DOHH2 (cell line): ENCODE measurements around the gene AFF2.

Experiments
- H3F3A ChIP-seq: fragments of 200-600 bp; sonication (generic), shearing (Covaris generic); 2 replicates; pipeline ENCODE4 v1.6.0; 2016; ENCODE audit warnings: antibody characterized with exemption, mild to moderate bottlenecking; ENCODE audit not compliant: control insufficient read depth, insufficient read depth
- H3K27ac ChIP-seq: fragments of 200-600 bp; sonication (generic); 2 replicates; pipeline ENCODE4 v1.5.1; 2014; ENCODE audit warnings: low read depth, mild to moderate bottlenecking, low read length, moderate library complexity
- H3K27me3 ChIP-seq: fragments of 200-600 bp; sonication (generic); 2 replicates; pipeline ENCODE4 v1.6.1; 2014; ENCODE audit warnings: mild to moderate bottlenecking, low read length, mixed read lengths; ENCODE audit not compliant: control insufficient read depth
- H3K36me3 ChIP-seq: fragments of 200-600 bp; sonication (generic); 2 replicates; pipeline ENCODE4 v1.6.1; 2014; ENCODE audit warnings: mild to moderate bottlenecking, low read length, moderate library complexity, mixed read lengths; ENCODE audit not compliant: control insufficient read depth
- H3K4me1 ChIP-seq: fragments of 200-600 bp; sonication (generic); 2 replicates; pipeline ENCODE4 v1.6.1; 2014; ENCODE audit warnings: mild to moderate bottlenecking, low read length, mixed read lengths; ENCODE audit not compliant: control insufficient read depth
- H3K4me2 ChIP-seq: fragments of 200-600 bp; sonication (generic); 2 replicates; pipeline ENCODE4 v1.6.0; 2014; ENCODE audit warnings: mild to moderate bottlenecking, low read length, moderate library complexity
- H3K4me3 ChIP-seq: fragments of 200-600 bp; sonication (generic); 2 replicates; pipeline ENCODE4 v1.5.1; 2014; ENCODE audit warnings: mild to moderate bottlenecking, low read length, mixed read lengths
- H3K79me2 ChIP-seq: fragments of 200-600 bp; sonication (generic); 2 replicates; pipeline ENCODE4 v1.6.1; 2014; ENCODE audit warnings: mild to moderate bottlenecking, low read length, mixed read lengths; ENCODE audit not compliant: control insufficient read depth
- H3K9me2 ChIP-seq: fragments of 200-600 bp; sonication (generic); replicated peaks from 2 replicates; pipeline ENCODE4 v1.6.1; 2014; ENCODE audit warnings: mild to moderate bottlenecking, low read length, mixed read lengths; ENCODE audit not compliant: control insufficient read depth
- H3K9me3 ChIP-seq: fragments of 200-600 bp; sonication (generic); 2 replicates; pipeline ENCODE4 v1.6.1; 2014; ENCODE audit warnings: antibody characterized with exemption, low read length, mixed read lengths; ENCODE audit not compliant: control insufficient read depth, insufficient read depth
- H4K20me1 ChIP-seq: fragments of 200-600 bp; sonication (generic); 2 replicates; pipeline ENCODE4 v1.6.0; 2014; ENCODE audit warnings: low read depth, mild to moderate bottlenecking, antibody characterized with exemption, low read length, moderate library complexity; ENCODE audit not compliant: control insufficient read depth, insufficient read depth
- EZH2phosphoT487 ChIP-seq: fragments of 200-600 bp; sonication (generic); IDR thresholded peaks from 2 replicates; pipeline ENCODE4 v1.6.1; 2017; ENCODE audit warnings: borderline replicate concordance, mild to moderate bottlenecking, antibody characterized with exemption, low read length, moderate library complexity, mixed read lengths
- TF ChIP-seq, protein P1 (sequence below): fragments of 200-600 bp; sonication (generic); IDR thresholded peaks from one replicate; pipeline ENCODE4 v1.5.1; 2014; ENCODE audit warnings: antibody characterized with exemption, mild to moderate bottlenecking, low read depth, low read length; ENCODE audit not compliant: poor library complexity, severe bottlenecking

Gene AFF2

DNA sequence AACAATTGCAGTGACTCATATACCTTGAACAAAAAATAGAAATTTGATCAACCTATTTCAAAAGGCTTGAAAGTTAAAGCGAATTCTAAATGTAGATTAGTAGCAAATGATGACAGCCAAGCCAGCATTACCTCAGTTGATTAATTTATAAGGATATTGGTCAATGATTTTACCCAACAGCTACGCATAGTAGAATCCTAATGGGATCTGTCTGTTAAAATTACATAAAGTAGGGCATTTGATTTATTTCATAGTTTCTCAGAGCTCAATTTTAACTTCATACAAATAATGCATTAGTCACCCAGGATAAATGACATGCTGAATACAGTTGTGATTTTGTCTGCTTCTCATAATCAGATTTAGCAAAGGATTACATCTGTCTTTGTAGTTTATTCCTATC, 12.0 kb downstream of the AFF2 start:
- Histone ChIP-seq H3K27ac (no peak overlapping the region), H3K36me3 (peaks cover 30% of the 10 kb centered on the region), H3F3A (no peaks in the 10 kb centered on the region), H3K9me3 (no peaks in the 10 kb centered on the region), H3K4me3 (no peak overlapping the region), H3K4me2 (no peak overlapping the region), H3K4me1 (peaks cover 98% of the 10 kb centered on the region), H3K27me3 (no peaks in the 10 kb centered on the region), H3K79me2 (peaks cover 100% of the 10 kb centered on the region), H3K9me2 (no peaks in the 10 kb centered on the region), H4K20me1 (0 out of 2 replicates have a peak, but pooled peaks cover 3% of the 10 kb centered on the region)
- TF ChIP-seq EZH2phosphoT487, result no peak
- TF ChIP-seq, protein P1, sequence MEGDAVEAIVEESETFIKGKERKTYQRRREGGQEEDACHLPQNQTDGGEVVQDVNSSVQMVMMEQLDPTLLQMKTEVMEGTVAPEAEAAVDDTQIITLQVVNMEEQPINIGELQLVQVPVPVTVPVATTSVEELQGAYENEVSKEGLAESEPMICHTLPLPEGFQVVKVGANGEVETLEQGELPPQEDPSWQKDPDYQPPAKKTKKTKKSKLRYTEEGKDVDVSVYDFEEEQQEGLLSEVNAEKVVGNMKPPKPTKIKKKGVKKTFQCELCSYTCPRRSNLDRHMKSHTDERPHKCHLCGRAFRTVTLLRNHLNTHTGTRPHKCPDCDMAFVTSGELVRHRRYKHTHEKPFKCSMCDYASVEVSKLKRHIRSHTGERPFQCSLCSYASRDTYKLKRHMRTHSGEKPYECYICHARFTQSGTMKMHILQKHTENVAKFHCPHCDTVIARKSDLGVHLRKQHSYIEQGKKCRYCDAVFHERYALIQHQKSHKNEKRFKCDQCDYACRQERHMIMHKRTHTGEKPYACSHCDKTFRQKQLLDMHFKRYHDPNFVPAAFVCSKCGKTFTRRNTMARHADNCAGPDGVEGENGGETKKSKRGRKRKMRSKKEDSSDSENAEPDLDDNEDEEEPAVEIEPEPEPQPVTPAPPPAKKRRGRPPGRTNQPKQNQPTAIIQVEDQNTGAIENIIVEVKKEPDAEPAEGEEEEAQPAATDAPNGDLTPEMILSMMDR, result no peak

DNA sequence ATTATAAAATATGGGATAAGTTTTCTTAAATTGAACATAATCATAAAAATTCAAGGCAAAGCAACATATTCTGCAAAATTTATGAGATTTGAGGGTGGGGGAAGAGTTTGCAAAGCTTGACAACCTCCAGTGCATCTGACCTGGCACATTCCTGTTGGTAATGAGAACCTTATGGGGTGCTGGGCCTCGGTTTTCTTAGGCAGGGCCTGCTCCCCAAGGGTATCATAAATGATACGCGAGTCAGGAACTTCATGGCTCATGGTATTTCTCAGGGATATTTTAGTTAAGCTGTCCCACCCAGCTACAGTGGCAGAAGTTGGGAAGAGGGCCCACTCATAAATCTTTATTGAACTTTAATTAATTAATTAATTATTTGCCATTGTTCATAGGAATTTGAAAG, 13.2 kb downstream of the AFF2 start:
- no peak overlapping the region for H3K4me3 ChIP-seq
- H3K27ac ChIP-seq, result no peak overlapping the region
- no peak overlapping the region for H3K4me2 ChIP-seq
- TF ChIP-seq, protein P1, result no peak
- TF ChIP-seq EZH2phosphoT487, result no peak
- peaks cover 100% of the 10 kb centered on the region for H3K79me2 ChIP-seq
- peaks cover 23% of the 10 kb centered on the region for H3K36me3 ChIP-seq
- H3F3A ChIP-seq, result no peaks in the 10 kb centered on the region
- no peaks in the 10 kb centered on the region for H3K27me3 ChIP-seq
- H3K4me1 ChIP-seq, result peaks cover 97% of the 10 kb centered on the region
- no peaks in the 10 kb centered on the region for H3K9me3 ChIP-seq
- H3K9me2 ChIP-seq, result no peaks in the 10 kb centered on the region
- 0 out of 2 replicates have a peak, but pooled peaks cover 3% of the 10 kb centered on the region for H4K20me1 ChIP-seq

DNA sequence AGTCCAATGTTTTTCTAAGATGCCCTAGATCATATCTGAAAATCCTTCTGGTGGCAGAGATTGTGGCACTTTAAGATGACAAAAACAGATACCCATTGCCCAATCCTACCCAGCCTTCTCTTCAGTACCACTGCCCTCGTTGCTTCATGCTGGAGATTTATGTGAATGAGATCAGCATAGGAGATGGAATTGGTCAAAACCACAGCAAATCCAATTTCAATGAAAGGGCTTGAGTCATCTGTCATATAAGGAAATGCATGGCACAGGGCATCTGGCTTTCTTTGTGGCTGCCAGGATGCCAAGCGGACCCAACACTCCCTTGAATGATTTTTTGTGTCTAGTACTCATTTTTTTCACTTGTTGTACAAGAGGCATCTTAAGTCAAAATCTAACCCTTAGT, 16.8 kb downstream of the AFF2 start:
- H3K4me2 ChIP-seq, result peak overlapping the region; percentile 79
- peak overlapping the region; percentile 27 for H3K4me3 ChIP-seq
- no peaks in the 10 kb centered on the region for H3K27me3 ChIP-seq
- H3K4me1 ChIP-seq, result peaks cover 96% of the 10 kb centered on the region
- TF ChIP-seq, protein P1, result no peak
- TF ChIP-seq EZH2phosphoT487, result no peak
- H3K9me2 ChIP-seq, result no peaks in the 10 kb centered on the region
- no peaks in the 10 kb centered on the region for H4K20me1 ChIP-seq
- peaks cover 99% of the 10 kb centered on the region for H3K79me2 ChIP-seq
- H3K36me3 ChIP-seq, result peaks cover 27% of the 10 kb centered on the region
- no peaks in the 10 kb centered on the region for H3K9me3 ChIP-seq
- peak overlapping the region; percentile 35; the same call in 1 of the 2 replicates for H3K27ac ChIP-seq
- H3F3A ChIP-seq, result peaks cover 22% of the 10 kb centered on the region
